ENCODE measurements around the gene RHBDD1. TPM values are rescaled to one million over a fixed set of nuclear protein-coding genes. Genes with fewer than 3 reads are reported as not detected.

RHBDD1 gene
- total and polyA plus RNA-seq, 2 experiments from 2014 or later = 20.1 to 20.9 TPM

- peak overlapping the region; percentile 56 for H2AFZ ChIP-seq
- 14% methylated on average over 6 of the region's 6 CpGs for WGBS (ENCODE audit: low lambda C conversion rate, missing lambda C conversion rate)
Observed at GRCh38 chr2:226836548-226836885, 663 bp downstream of the RHBDD1 start.

GRCh38 chr2:226837334-226837733, 1.5 kb downstream of the RHBDD1 start:
- DNase-seq (ENCODE audit: low spot score) = no peak
- 96% methylated on average over 7 of the region's 7 CpGs for WGBS (ENCODE audit: low lambda C conversion rate, missing lambda C conversion rate)

More at GRCh38 chr2:226836548-226836885, 663 bp downstream of the RHBDD1 start:
- no peaks in the 10 kb centered on the region for H3K27me3 ChIP-seq
- no peaks in the 10 kb centered on the region for H3K36me3 ChIP-seq (replicated peaks; ENCODE audit: insufficient read depth, low read depth)
- H3K9me2 ChIP-seq (replicated peaks; ENCODE audit: insufficient read depth) = no peaks in the 10 kb centered on the region
- peak overlapping the region; percentile 56 for H3K4me3 ChIP-seq
- TF ChIP-seq CTCF (IDR thresholded peaks at IDR 0.05; ENCODE audit: poor library complexity) = no peak
- no peak for TF ChIP-seq EZH2 (IDR thresholded peaks at IDR 0.05; ENCODE audit: borderline replicate concordance)
- no peak for TF ChIP-seq EZH2phosphoT487 (IDR thresholded peaks at IDR 0.05; ENCODE audit: low read depth, severe bottlenecking, unreplicated experiment)
- peaks cover 22% of the 10 kb centered on the region for H3K79me2 ChIP-seq
- H3K27ac ChIP-seq = peak overlapping the region; percentile 98
- peaks cover 22% of the 10 kb centered on the region for H3K4me1 ChIP-seq (ENCODE audit: insufficient read depth)
- no peaks in the 10 kb centered on the region for H4K20me1 ChIP-seq (ENCODE audit: insufficient read depth, poor library complexity, severe bottlenecking)
- H3K4me2 ChIP-seq = peak overlapping the region; percentile 86
- H3K9me3 ChIP-seq (ENCODE audit: low read depth) = no peaks in the 10 kb centered on the region
- DNase-seq (ENCODE audit: low spot score) = no peak

GRCh38 chr2:226837787-226838603, 2.1 kb downstream of the RHBDD1 start:
- Histone ChIP-seq H3K9me2 (replicated peaks; ENCODE audit: insufficient read depth) (no peaks in the 10 kb centered on the region), H3K36me3 (replicated peaks; ENCODE audit: insufficient read depth, low read depth) (no peaks in the 10 kb centered on the region), H3K79me2 (peaks cover 29% of the 10 kb centered on the region), H3K4me1 (ENCODE audit: insufficient read depth) (peaks cover 22% of the 10 kb centered on the region), H3K4me3 (no peak overlapping the region), H2AFZ (no peak overlapping the region), H4K20me1 (ENCODE audit: insufficient read depth, poor library complexity, severe bottlenecking) (no peaks in the 10 kb centered on the region), H3K9me3 (ENCODE audit: low read depth) (no peaks in the 10 kb centered on the region), H3K4me2 (peak overlapping the region; percentile 86), H3K27me3 (no peaks in the 10 kb centered on the region), H3K27ac (no peak overlapping the region)
- TF ChIP-seq EZH2phosphoT487 (IDR thresholded peaks at IDR 0.05; ENCODE audit: low read depth, severe bottlenecking, unreplicated experiment) (no peak), EZH2 (IDR thresholded peaks at IDR 0.05; ENCODE audit: borderline replicate concordance) (no peak), CTCF (IDR thresholded peaks at IDR 0.05; ENCODE audit: poor library complexity) (no peak)
- DNase-seq (ENCODE audit: low spot score) = no peak
- WGBS (ENCODE audit: low lambda C conversion rate, missing lambda C conversion rate) = 88% methylated on average over 12 of the region's 12 CpGs

More at GRCh38 chr2:226837334-226837733, 1.5 kb downstream of the RHBDD1 start:
- no peaks in the 10 kb centered on the region for H3K27me3 ChIP-seq
- H3K36me3 ChIP-seq (replicated peaks; ENCODE audit: insufficient read depth, low read depth) = no peaks in the 10 kb centered on the region
- H3K4me2 ChIP-seq = peak overlapping the region; percentile 86
- H4K20me1 ChIP-seq (ENCODE audit: insufficient read depth, poor library complexity, severe bottlenecking) = no peaks in the 10 kb centered on the region
- H2AFZ ChIP-seq = no peak overlapping the region
- no peak for TF ChIP-seq EZH2 (IDR thresholded peaks at IDR 0.05; ENCODE audit: borderline replicate concordance)
- TF ChIP-seq EZH2phosphoT487 (IDR thresholded peaks at IDR 0.05; ENCODE audit: low read depth, severe bottlenecking, unreplicated experiment) = no peak
- TF ChIP-seq CTCF (IDR thresholded peaks at IDR 0.05; ENCODE audit: poor library complexity) = no peak
- no peaks in the 10 kb centered on the region for H3K9me3 ChIP-seq (ENCODE audit: low read depth)
- no peaks in the 10 kb centered on the region for H3K9me2 ChIP-seq (replicated peaks; ENCODE audit: insufficient read depth)
- H3K4me3 ChIP-seq = no peak overlapping the region
- H3K79me2 ChIP-seq = peaks cover 26% of the 10 kb centered on the region
- H3K27ac ChIP-seq = peak overlapping the region; percentile 98
- peaks cover 22% of the 10 kb centered on the region for H3K4me1 ChIP-seq (ENCODE audit: insufficient read depth)

All from hepatocyte (in vitro differentiated cells).